Heart left ventricle (tissue), 16 donors: ENCODE data around the gene FAM9A. TPM values are rescaled to one million over a fixed set of nuclear protein-coding genes. Genes with fewer than 3 reads are reported as not detected.
A peak's percentile ranks its signal among the peaks of the same experiment; 100 is the strongest.

ENCODE experiments used
- ATAC-seq, 4 donors: fragments of 200-7000 bp; cut with Tn5 transposase; one replicate each; pipeline ENCODE4 v1.9.1; 2020 to 2022; ENCODE audit warnings: moderate library complexity in 4 of 4, mild to moderate bottlenecking in 3 of 4, moderate number of reproducible peaks in 1 of 4
- DNase-seq, 5 donors: peaks; one replicate each; pipeline ENCODE4 v3.0.0-alpha.2; 2020
- H3K27ac ChIP-seq, 12 donors: fragments of 200-600 bp; sonication (generic) in 4 of 12; one replicate each; pipeline versions ENCODE4 v1.5.0 to v1.8.0; 2016 to 2022; ENCODE audit warnings: mild to moderate bottlenecking in 2 of 12
- H3K27me3 ChIP-seq, 9 donors: fragments of 200-600 bp; sonication (generic) in 2 of 9; one replicate each; pipeline versions ENCODE4 v1.5.1 to v1.8.0; 2016 to 2022; ENCODE audit warnings: mild to moderate bottlenecking in 3 of 9
- H3K36me3 ChIP-seq, 9 donors: fragments of 200-600 bp; sonication (generic) in 2 of 9; one replicate each; pipeline versions ENCODE4 v1.5.0 to v1.8.0; 2018 to 2022; ENCODE audit warnings: mild to moderate bottlenecking in 2 of 9
- H3K4me1 ChIP-seq, 12 donors: fragments of 200-600 bp; sonication (generic) in 4 of 12; one replicate each; pipeline versions ENCODE4 v1.5.0 to v1.8.0; 2016 to 2022; ENCODE audit warnings: mild to moderate bottlenecking in 3 of 12
- H3K4me3 ChIP-seq, 12 donors: fragments of 200-600 bp; sonication (generic) in 4 of 12; one replicate each; pipeline versions ENCODE4 v1.5.0 to v1.8.0; 2017 to 2022; ENCODE audit warnings: mild to moderate bottlenecking in 9 of 12, moderate library complexity in 4 of 12
- H3K9me3 ChIP-seq, 12 donors: fragments of 200-600 bp; sonication (generic) in 4 of 12; one replicate each; pipeline versions ENCODE4 v1.5.0 to v1.8.0; 2016 to 2022; ENCODE audit warnings: mild to moderate bottlenecking in 1 of 12
- CTCF ChIP-seq, 12 donors: fragments of 200-600 bp; sonication (generic) in 4 of 12; IDR thresholded peaks; one replicate each; pipeline versions ENCODE4 v1.5.0 to v1.8.0; 2018 to 2022; ENCODE audit warnings: antibody characterized with exemption in 12 of 12, mild to moderate bottlenecking in 5 of 12
- POLR2A ChIP-seq, 2 donors: fragments of 450-650 bp; IDR thresholded peaks; one replicate each; pipeline ENCODE4 v1.6.1; 2017; ENCODE audit warnings: antibody characterized with exemption in 2 of 2, mild to moderate bottlenecking in 2 of 2, moderate library complexity in 2 of 2
- WGBS, 4 donors: extraction: QIAGEN DNeasy Blood & Tissue Kit in 2 of 4; methylation state at CpG; one replicate each; pipeline versions ENCODE4 v1.1.5 to v1.1.7; 2013 to 2018; 5-methylcytosine and 5-hydroxymethylcytosine counted together
- intact Hi-C, 10 donors: fragments of 100-400 bp; cut with DNase I; formaldehyde crosslinking; loops; one replicate each; pipeline versions ENCODE4 v1.11.1 to v1.14.2; 2022
- polyA plus RNA-seq, 2 donors: library from polyadenylated mRNA; stranded (reverse); fragments of 200-250 nt; gene quantifications; one replicate each; pipeline ENCODE4 v1.2.3, GENCODE V29; 2013
- total RNA-seq, 9 donors: library from RNA; depleted of rRNA in 2 of 9; stranded (reverse); fragments of >200 nt in 2 of 9; fragmentation: NEBNext Ultra II Directional in 3 of 9; extraction: Animal tissue kit (Norgen Biotek cat#: 25700) in 3 of 9; gene quantifications; one replicate each; pipeline versions ENCODE4 v1.1.0 to v1.2.4, GENCODE V29; 2016 to 2023
- donor health status: ischemic (EF 13 %, LVEDD 7.1; RV severe dilation, severe dysfunction).
- donor health status: healthy with polysubstance abuse.
- donor health status: DM: no; HTN: yes; CAD: no.
- donor health status: DM: no; HTN: no; CAD: no.
- donor health status: ischemic (EF 25% LVEDD 6.9; RV normal size, moderate dysfunction).
- donor health status: ischemic (EF 25% LVEDD 5.7; RV mildly dilated, moderate dysfunction).
- donor health status: healthy.
- donor health status: DM: yes; HTN: yes; CAD: no.
- donor health status: ischemic (EF 35%, LVEDD 5.7; RV mildly dilated, moderate dysfunction).
- donor health status: nonischemic (EF 11% LVEDD 7.7; RV severe dilation, severe dysfunction).
- donor health status: DM: yes; HTN: yes; CAD: no.
- donor health status: PGD.
- donor health status: ischemic (EF 29% LVEDD 5.4; RV normal size, mild dysfunction).
- donor health status: nonischemic (EF 23%, LVEDD 6.1; RV moderate dilation, normal function).

Gene FAM9A
- total and polyA plus RNA-seq, 11 donors: not detected

- 66 to 77% (median 68%) methylated on average over 4 of the region's 4 CpGs for WGBS, 4 donors
- intact Hi-C loops: loop anchor here in 3 of 10 donors (10.0 kb wide), 1 partner anchor 60 kb away; no protein-coding TSS in a partner anchor
Observed at GRCh38 chrX:8755116-8755515, 46.1 kb downstream of the FAM9A start.

GRCh38 chrX:8749697-8750096 lies 51.5 kb downstream of the FAM9A start:
- ATAC-seq (no peak), DNase-seq (no peak)
- no peaks in the 10 kb centered on the region for H3K9me3 ChIP-seq
- TF ChIP-seq POLR2A (IDR thresholded peaks at IDR 0.05) (no peak), CTCF (IDR thresholded peaks at IDR 0.05) (no peak)
- H3K27me3 ChIP-seq: no peaks in the 10 kb centered on the region
- intact Hi-C loops: loop anchor here in 6 of 10 donors (2.0 to 10.0 kb wide), 6 partner anchors 63 to 1365 kb away; partner anchors contain the start of gene VCX2 (in 1 of the 6)
- H3K27ac ChIP-seq: no peak overlapping the region
- H3K4me1 ChIP-seq: no peaks in the 10 kb centered on the region
- no peak overlapping the region for H3K4me3 ChIP-seq
- no peaks in the 10 kb centered on the region for H3K36me3 ChIP-seq

More at GRCh38 chrX:8755116-8755515, 46.1 kb downstream of the FAM9A start:
- no peak for ATAC-seq
- H3K27me3 ChIP-seq: peaks cover 0 to 3% (median 0%) of the 10 kb centered on the region in 9 donors
- H3K36me3 ChIP-seq: no peaks in the 10 kb centered on the region
- TF ChIP-seq CTCF (IDR thresholded peaks at IDR 0.05): no peak
- TF ChIP-seq POLR2A (IDR thresholded peaks at IDR 0.05): no peak
- no peak for DNase-seq
- H3K4me1 ChIP-seq: no peaks in the 10 kb centered on the region
- H3K4me3 ChIP-seq: no peak overlapping the region
- H3K27ac ChIP-seq: no peak overlapping the region
- H3K9me3 ChIP-seq: no peaks in the 10 kb centered on the region

GRCh38 chrX:8748855-8749254 lies 52.3 kb downstream of the FAM9A start:
- intact Hi-C loops: loop anchor here in 3 of 10 donors (2.0 to 10.0 kb wide), 5 partner anchors 63 to 1366 kb away; partner anchors contain the start of gene VCX2 (in 1 of the 3)
- TF ChIP-seq POLR2A (IDR thresholded peaks at IDR 0.05) (no peak), CTCF (IDR thresholded peaks at IDR 0.05) (peak in 10 of 12 donors; percentile 28 to 57 (median 44))
- H3K27me3 ChIP-seq: no peaks in the 10 kb centered on the region
- ATAC-seq (peak in 1 of 4 donors; percentile 57), DNase-seq (no peak)
- H3K27ac ChIP-seq: no peak overlapping the region
- H3K4me1 ChIP-seq: no peaks in the 10 kb centered on the region
- no peak overlapping the region for H3K4me3 ChIP-seq
- WGBS, 4 donors: 5 to 8% (median 6%) methylated on average over 6 of the region's 6 CpGs
- no peaks in the 10 kb centered on the region for H3K36me3 ChIP-seq
- no peaks in the 10 kb centered on the region for H3K9me3 ChIP-seq

- H3K27me3 ChIP-seq: no peaks in the 10 kb centered on the region
- TF ChIP-seq POLR2A (IDR thresholded peaks at IDR 0.05) (no peak), CTCF (IDR thresholded peaks at IDR 0.05) (peak; percentile 45 to 76 (median 52))
- no peak overlapping the region for H3K27ac ChIP-seq
- no peak overlapping the region for H3K4me3 ChIP-seq
- H3K4me1 ChIP-seq: no peaks in the 10 kb centered on the region
- no peaks in the 10 kb centered on the region for H3K9me3 ChIP-seq
- 72 to 79% (median 75%) methylated on average over 11 of the region's 11 CpGs for WGBS, 4 donors
- peak in 4 of 5 donors; percentile 25 to 62 (median 47) for DNase-seq
- ATAC-seq: no peak
- intact Hi-C loops: loop anchor here in 4 of 10 donors (5.0 to 10.0 kb wide), 4 partner anchors 568 to 1372 kb away; partner anchors contain the start of gene VCX2 (in 1 of the 4)
- H3K36me3 ChIP-seq: no peaks in the 10 kb centered on the region
Observed at GRCh38 chrX:8743126-8743732, 58.0 kb downstream of the FAM9A start.
